Amniotic stem cell (primary cell): ENCODE measurements around the gene IRAK1.

Experiments
- DNase-seq: peaks from one replicate; lab custom pipeline; 2025; lab: John Stamatoyannopoulos, UW

Gene IRAK1

DNA sequence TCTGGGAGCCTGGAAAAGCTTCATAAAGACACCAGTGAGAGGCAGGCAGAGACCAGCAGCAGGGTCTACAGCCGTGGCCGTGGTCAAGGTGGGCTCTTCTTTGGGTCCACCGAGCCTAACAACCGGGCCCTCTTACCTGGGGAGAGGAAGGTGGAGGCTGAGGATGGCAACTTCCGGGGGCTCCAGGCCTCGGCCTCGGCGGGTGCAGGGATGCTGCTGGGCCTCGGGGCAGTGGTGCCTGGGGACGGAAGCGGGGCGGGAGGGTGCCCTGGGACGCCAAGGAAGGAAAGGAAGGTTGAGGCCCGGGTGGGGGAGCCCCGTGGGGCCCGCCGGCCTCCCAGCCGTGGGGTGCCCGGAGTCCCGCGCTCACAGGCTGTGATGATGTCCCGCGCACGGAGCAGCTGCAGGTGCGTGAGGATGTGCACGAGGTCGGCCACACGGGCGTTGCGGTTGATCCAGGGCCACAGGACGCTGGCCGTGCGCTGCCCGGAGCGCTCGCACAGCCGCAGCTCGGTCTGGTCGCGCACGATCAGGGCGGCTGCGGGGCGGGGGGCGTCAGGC, 561 bp downstream of the IRAK1 start:
- no peak for DNase-seq

DNA sequence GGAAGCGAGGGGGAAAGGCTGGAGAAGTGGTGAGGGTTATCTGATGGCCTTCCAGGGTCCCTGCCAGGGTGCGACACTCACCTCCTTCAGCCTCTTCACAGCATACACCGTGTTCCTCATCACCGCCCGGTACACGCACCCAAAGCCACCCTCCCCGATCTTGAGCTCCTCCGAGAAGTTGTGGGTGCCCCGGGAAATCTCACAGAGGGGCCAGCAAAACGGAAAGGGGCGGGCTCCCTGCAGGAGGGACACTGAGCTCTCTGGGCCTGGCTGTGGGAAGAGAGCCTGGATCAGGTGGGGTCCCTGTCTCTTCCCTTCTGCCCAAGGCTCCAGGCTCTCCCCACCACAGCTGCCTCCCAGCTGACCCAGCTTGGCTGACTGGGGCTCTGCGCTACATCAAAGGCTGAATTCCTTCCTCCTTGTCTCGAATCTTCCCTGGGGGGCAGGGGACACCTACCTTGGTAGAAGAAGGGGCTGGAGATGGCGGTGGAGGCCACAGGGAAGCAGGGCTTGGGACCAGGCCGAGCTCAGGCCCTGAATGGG, 1.1 kb downstream of the IRAK1 start:
- no peak for DNase-seq

DNA sequence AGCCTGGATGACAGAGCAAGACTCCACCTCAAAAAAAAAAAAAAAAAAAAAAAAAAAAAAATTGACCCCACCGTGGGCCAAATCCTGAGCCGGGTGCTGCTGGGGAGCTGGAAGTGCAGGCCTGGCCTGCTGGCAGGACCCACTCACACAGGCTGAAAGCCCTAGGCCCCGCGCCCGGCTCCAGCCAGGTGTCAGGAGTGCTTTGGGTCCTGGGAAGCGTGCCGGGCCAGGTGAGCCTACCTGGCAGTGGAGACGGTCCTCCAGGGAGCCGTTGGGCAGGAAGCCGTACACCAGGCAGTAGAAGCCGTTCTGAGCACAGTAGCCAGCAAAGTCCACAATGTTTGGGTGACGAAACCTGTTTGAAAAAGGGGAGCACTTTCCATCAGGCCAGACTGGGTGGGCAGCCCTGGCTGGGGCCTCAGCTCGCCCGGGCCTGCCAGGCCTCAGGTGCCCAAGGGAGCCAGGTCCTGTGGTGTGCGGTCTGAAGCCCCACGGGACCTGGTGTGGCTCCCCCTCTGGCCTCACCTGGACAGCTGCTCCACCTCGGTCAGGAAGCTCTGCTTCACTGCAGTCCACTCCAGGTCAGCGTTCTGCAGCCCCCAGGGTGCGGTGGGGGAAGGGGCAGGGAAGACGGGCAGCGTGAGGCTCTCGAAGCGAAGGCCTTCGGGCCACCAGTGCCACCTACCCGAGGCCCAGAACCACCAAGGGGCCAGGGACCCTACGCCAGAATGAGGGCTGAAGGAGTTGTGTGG, 1.8 kb downstream of the IRAK1 start:
- DNase-seq, result no peak

DNA sequence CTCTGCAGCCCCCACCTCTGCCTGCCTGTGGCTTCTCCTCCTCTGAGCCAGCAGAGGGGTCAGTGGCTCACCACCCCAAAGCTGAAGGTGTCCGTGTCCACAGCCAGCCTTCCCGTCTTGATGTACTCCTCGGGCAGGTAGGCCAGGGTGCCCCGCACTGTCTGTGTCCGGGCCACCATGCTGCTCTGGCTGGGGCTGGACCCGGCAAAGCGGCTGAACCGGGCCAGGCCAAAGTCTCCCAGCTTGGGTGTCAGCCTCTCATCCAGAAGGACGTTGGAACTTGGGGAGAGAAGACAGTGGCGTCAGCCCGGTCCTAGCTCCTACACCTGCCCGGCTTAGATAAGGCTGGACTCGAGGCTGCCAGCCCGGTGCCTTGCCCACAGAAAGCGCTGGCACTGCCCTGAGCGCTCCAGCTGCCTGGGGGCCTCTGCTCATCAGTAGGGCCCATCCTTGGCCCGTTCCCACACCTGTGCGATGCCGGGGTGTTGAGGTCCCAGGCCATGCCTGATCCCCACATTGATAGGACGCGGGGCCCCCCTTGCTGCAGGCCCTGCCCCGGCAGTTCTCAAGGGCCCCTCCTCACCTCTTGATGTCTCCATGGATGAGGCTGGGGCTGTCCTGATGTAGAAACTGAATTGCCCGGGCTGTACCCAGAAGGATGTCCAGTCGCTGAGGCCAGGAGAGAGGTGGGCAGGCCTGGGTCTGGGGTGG, 3.2 kb downstream of the IRAK1 start:
- no peak for DNase-seq

DNA sequence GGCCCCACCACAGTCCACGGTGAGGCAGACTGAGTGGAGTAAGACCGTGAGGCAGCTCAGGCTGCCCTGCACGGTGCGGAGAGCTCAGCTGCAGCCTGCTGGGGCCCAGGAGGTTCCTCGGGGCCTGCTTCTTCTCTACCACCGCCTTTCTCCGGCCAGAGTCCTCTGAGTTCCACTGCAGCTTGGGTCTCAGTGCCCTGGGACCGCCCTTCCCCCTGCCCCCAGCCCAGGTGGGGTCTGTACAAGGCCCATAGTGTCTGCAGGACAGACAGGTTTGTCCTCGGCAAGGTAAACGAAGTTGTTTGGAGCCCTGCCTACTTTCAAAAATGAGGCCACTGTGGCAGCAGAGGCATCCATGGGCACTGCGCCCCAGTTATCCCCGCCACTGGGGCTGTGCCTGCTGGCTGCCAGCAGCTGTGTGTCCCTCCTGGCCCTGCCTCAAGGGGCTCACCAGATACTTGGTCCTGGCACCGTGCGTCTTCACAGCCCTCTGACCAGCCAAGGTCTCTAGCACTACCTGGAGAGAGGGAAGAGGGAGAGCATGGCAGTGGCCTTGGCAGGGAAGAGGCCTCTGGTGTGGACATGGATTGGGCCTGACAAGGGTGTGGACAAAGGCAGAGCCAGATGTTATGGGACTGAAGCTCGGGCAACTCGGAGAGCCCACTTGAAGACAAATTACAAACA, 4.0 kb downstream of the IRAK1 start:
- no peak for DNase-seq

DNA sequence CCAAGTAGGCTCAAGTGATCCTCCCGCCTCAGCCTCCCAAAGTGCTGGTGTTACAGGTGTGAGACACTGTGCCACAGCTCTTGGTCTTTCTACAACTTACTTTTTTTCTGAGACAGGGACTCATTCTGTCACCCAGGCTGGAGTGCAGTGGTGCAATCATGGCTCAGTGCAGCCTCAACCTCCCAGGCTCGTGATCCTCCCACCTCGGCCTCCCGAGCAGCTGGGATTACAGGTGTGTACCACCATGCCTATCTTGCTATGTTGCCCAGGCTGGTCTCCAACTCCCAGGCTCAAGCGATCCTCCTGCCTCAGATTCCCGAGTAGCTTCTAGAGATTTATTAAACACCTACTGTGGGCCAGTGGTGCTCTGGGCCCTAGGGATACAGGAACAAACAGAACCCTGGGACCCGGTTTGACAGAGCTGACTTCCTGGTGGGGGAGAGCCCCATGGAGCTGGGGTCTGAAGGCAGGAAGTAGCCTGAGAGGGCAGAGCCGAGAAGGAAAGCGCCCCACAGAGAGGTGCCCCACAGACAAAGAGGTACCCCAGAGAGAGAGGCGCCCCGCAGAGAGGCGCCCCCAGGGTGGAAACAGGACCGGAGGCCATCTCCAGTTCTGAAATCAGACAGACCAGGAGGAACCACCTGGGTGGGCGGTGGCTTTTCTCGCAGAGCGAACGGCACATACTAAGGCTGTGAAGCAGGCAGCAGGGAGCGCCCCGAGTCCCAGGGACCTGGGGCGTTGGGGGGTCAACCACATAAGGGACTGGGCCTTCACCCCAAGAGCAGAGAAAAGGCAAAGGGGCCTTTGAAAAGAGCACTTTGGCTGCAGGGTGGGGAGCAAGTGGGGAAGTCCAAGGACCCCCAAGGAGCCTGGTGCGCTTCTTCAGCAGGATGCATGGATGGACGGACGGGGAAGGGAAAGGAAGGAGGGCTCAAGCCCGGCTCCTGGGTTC, 5.0 kb downstream of the IRAK1 start:
- DNase-seq, result no peak

DNA sequence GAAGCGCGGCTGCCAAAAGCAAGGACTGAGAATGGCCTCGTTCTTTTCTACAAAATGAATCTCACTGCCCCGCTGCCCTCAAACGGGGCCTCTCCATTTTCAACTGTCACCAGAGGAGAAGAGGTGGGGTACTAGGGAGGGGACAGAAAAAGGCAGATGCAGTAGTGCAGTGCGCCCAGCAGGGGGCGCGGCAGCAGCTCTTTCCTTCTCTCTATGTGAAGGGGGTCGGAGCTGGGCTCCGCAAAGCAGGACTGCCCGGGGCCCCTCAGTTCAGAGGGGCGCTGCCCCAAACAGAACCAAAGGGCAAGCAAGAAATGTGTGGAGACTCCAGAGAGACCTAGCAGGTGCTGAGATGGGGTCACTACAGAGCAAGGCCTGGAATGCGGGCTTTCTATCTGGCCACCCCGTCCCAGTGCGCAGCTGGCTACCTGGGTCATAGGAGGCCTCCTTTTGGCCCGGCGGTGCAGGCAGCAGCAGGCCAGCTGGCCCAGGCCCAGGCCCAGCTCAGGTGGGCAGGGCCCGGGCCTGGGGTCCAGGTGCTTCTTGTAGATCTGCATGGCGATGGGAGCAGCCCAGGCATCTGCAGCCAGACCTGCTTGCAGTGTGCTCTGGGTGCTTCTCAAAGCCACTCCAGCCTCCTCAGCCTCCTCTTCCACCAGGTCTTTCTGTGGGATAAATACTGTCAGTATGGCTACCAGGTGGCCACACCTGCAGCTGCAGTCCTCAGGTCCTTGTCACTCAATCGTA, 5.9 kb downstream of the IRAK1 start:
- DNase-seq, result no peak

DNA sequence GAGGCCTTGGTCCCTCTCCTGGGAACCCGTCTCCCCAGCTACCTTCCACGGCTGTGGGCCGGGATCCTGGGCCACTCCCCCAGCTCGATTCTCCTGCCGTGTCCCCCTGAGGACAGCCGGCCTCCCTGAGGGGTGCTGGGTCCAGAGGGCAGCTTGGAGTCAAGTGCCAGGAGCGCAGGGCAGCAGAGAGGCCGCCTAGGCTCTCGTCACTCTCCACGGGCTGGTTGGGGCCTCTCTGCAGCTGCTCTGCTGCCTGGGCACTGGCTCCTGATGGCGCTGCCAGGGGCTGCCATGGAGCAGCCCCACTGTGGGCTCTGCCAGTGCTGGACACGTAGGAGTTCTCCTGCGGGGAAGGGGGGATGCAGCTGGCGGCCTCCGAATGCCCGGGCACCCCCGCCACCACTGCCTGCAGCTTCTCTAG, 6.7 kb downstream of the IRAK1 start:
- no peak for DNase-seq

DNA sequence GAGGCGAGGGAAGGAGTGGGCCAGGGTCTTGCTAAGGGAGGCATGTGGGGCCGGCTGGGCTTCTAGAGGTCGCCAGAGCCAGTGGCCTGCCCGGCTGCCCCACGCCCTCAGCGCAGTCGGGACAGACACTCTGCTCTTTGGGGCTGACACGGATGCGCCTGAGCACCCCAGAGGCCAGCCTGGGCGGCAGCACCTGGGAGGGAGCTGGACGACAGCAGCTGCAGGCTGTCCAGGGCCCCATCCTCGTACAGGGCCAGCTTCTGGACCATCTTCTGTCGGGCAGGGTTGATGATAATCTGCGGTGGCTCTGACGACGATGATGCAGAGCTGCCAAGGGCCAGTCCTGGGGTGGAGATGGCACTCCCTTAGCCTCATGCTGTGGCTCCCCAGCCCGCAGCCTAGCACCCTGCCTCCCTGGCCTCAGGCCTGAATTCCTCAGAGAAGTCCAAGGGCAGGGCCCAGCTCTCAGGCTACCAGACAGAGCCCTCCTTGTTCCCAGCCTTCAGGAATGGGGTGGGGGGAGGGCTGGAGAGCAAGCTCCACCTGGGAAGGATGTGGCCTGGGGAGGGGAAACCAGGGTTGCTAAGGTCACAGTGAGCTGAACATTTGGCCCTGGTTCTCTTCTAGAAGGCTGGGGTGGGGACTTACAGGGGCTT, 7.2 kb downstream of the IRAK1 start:
- DNase-seq, result no peak

DNA sequence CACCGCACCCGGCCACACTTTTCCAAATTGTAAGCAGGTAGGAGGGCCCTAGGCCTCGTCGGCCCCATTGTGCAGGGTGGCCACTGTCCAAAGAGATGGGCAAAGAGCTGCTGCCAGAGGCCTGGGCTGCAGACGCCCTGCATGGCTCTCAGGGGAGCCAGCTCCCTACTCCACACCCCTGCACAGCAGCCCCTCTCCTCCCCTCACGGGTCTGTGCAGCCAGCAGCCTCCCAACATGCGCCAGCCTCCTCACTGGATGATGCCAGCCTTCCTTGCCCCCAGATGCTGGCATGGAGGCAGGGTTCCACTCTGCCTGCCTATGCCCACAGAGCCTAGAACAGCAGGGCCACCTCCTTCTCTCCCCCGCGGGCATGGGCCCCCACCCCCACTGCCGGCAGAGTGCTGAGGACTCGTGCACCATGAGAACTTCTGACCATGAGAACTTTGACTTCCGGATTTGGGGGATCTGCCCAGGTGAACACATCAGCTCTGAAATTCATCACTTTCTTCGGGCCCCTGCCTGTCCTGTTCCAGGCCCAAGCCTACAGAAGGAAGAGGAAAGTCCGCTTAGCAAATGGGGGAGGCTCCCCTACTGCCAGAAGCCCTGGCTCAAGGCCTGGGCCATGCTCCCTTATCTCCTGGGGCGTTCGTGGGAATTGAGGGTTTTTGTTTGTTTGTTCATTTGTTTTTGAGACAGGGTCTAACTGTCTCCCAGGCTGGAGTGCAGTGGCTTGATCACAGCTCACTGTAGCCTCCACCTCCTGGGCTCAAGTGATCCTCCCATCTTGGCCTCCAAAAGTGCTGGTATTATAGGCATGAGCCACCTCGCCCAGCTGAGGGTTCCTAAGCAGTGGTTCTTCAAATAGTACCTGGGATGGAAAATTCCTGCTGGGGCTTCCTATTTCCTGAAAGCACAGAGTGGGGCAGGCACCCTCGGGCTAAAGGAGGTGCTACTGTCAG, 8.0 kb downstream of the IRAK1 start:
- DNase-seq, result no peak

DNA sequence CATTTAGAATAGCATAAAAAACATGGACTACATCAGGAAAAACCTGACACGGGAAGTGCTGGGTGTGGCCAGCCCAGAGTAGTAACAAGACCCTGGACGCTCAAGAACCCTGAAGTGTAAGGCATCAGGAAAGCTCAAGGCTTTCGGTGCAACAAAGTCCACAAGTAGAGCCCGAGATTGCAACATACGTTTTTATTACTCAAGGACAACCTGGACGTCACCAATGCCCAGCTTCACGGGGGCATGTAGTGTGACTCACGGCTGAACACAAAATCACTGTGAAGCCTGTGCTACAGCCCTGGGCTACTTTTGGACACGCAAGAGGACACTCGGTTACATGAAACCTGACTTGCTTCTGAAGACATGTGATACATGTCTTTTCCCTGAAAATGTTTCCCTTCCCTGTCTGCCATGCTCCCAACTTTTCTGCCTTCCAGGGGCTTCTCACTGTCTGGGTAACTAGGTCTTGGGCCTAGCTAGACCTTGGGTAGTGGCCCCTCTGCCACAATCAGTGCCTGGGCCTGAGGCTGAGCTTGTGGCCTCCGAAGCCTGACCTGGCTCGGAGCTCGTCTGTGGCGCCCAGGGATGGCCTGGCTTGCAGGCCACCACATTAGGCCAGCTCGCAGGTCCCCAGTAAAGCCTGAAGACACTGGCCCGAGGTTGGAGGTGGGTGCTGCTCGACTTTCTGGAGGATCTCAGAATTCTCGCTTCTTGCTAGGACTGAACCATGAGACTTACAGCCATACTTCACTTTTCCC, 9.2 kb downstream of the IRAK1 start:
- DNase-seq, result no peak

DNA sequence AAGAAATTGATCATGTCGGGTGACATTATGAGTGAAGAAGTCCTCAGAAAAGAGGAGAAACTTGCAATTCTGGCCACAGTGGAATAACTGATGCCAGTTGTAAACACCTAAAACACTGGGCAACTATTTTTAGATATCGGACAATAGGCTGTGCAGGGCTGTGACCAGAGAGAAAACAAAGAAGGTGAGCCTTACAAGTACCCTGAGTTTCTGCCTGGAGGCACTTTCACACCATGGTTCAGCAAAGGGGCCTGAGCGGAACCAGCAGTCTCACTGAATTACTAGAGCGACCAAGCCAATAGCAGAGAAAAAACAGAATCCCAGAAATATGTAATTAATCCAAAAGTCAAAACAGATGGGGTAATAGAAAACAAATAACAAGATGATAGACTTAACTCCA, 11.2 kb downstream of the IRAK1 start:
- DNase-seq, result no peak

DNA sequence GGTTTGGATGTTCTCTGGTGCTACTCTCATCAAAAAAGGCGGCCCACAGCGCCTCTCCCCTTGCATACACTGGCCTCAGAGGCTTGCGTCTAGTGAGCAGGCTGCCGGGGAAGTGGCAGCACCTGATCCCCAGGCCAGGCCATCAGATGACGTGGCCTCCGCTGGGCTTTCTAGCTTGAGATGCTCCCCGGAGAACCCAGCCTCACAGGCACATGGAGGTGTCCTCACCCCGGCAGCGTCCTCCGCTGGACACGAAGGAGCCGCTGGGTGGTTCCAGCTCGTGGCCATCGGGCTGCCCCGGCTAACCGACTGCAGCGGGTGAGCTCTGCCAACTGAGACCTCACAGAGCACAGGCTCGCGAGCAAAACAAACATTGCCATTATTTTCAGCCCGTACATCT, 12.8 kb downstream of the IRAK1 start:
- DNase-seq, result no peak

DNA sequence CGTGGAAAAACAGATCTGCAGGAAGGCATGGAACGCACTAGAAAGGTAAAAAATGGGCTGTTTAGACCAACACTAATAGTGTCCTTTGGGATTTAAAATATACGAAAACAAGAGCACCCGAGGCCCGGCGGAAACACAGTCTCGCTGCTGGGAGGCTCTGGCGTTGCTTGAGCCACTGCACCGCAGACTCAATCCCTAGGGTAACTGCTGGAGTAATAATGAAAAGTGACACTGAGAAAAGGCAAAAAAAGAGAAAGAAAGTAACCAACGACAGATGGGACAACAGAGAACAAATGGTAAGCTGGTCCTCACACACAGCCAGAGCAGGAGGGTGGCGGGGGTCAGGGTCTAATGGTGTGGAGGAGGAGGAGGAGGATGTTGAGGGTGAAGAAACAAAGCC, 15.4 kb downstream of the IRAK1 start:
- no peak for DNase-seq

DNA sequence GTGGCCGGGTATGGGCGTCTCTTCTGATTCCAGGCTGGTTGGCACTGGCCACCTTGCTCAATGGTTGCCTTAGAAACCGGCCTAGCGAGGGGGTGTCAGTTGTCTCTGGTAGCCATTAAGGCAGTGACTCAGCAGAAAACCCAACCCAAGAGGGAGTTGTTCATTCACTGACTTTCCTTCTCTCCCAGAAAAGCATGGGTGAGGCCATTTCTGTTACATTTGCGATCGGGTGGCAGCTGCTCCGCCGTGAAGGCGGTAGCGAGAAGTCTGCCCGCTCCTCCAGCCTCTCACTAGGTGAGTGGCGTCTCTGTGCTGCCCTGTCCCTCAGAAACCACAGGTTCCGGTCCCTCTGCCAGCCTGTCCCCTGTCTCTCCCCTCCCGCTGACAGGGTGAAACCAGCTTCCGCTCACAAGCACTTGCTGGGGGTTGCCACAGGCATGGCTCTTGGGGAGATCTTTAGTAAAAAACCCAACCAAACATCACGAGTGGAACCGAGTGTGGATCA, 17.4 kb downstream of the IRAK1 start:
- no peak for DNase-seq

DNA sequence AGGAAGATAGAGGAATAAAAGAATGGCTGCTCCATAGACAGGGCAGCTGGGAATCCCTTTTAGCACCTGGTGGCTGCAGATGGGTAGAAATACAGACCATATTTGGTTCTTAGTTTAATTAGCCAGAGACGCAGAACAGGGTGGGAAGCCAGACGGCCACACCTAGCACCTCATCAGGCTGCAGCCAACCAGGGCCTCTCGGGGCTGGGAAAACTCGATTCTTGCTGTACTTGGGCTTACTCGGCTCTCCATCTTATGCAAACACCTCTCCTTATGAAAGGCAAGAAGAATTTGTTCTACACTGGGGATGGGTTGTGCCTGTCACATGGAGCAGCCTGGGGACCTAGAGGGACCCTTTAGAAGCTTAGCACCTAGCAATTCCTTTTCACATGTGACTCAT, 19.7 kb downstream of the IRAK1 start:
- DNase-seq, result no peak

DNA sequence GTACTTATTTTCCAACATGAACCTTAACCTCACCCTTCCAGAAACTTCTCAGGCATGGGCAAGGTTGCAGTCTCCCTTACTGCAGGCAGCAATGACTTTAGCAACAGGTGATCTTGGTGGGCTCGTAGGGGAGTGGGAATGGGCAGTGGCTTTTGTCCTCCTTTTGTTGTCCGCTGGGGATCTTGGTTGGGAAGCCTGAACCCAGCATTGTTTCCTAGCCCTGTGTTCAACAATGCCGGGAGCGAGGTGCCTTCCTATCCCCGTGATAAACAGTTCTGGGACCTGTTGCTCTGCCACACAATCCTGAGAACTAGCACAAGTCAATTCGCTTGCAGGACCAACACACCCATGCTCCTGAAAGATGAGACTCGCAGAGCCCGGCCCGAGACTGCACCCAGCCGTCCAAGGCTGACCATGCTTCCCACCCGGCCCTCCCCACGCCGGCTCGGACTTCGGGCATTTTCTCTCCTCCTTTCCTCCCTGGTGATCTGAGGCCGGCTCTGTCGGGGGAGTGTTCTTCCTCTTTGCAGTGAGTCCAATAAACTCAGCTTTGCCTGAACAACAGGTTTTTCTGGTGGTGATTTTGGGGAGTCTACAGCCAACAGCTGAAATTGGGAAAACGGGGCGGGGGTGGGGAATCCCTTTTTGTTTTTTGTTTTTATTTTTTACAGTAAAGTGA, 20.2 kb downstream of the IRAK1 start:
- DNase-seq, result no peak
